Measurements from ENCODE around the gene CD52. TPM values are rescaled to one million over a fixed set of nuclear protein-coding genes. Genes with fewer than 3 reads are reported as not detected.
"Not testable (repeated sequence)": the region's sequence is repeated elsewhere in the genome, so short reads cannot be mapped to it uniquely, and the experiment has no call there.

Gene CD52
- polyA plus RNA-seq, 1 donor: 2.2 TPM

DNA sequence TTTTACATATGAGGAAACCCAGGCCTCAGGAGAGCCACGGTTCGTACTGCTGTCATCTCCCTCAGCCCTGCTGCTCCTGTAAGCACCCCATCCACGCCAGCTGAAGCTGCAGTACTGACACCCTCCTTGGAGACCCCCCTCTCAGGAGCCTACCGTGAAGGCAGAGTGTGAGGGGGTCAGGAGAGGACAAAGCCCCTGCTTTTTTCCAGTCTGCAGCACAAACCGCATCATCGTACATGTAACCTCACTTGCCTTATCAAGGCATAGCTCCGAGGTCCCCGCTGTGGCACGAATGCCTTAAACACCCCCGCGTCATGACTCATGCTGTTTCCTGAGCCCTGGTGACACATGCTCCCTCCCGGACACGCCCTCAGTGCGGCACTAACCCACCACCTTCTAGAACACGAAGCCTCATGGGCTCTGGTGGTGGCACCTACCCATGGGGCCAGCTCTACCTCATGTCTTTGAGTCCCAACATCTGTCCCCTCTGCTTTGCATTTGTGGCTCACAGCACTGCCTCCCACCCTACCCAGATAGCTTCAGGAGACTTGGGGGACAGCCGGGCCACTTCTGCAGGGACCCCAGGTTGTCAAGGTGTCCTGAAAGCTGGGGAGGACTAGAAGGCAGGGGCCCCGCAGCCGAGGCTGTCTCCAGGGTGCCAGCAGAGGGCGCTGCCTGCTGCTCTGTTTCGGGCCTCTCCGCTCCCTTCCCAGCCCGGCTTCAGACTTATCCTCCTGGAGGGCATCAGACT is 33.0 kb upstream of the CD52 start:
- no peak for DNase-seq

DNA sequence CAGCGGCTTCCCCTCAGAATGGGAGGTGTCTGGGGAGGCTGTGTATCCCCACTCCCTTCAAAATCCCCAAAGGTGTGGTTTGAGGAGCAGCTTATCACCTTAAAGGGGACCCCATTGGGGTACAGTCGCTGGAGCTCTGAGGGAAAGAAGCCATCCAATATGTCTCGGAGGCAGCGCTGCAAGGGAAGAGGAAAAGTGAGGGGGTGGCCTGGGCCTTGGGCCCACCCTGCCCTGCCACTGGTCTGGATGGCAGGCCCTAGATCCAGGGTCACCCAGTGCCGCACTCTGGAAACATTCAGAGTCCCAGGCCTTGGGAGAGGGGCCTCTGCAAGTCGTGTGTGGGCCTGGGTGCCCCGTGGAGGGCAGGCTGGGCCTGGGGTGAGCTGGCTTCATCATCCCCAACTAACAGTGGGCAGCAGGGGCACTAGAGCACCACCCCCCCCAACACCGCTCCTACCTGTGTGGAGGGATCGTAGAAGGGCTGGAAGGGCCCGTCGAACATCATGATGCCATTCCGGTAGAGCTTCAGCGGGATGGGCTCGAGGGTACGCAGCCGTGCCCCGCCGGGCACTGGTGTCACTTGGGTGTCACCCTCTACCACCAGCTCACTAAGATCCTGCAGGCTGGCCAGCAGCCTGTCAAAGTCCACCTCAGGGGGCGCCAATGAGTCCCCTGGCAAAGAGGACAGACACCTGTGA is 32.2 kb upstream of the CD52 start:
- DNase-seq: no peak

DNA sequence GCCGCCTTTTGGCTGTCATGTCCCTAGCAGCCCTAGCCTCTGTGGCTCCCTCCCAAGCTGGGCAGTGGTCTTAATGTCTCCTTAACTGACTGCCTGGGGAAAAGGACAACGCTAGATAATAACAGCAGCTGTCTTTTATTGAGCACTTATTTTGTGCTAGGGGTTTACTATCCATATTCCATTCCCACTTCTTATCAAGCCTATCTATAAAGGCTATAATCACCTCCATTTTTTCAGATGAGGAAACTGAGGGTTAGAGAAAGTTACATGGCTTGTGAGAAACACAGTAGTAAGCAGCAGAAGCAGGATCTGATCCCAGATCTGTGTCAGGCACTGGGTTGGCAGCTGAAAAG is 31.7 kb upstream of the CD52 start:
- no peak for DNase-seq

DNA sequence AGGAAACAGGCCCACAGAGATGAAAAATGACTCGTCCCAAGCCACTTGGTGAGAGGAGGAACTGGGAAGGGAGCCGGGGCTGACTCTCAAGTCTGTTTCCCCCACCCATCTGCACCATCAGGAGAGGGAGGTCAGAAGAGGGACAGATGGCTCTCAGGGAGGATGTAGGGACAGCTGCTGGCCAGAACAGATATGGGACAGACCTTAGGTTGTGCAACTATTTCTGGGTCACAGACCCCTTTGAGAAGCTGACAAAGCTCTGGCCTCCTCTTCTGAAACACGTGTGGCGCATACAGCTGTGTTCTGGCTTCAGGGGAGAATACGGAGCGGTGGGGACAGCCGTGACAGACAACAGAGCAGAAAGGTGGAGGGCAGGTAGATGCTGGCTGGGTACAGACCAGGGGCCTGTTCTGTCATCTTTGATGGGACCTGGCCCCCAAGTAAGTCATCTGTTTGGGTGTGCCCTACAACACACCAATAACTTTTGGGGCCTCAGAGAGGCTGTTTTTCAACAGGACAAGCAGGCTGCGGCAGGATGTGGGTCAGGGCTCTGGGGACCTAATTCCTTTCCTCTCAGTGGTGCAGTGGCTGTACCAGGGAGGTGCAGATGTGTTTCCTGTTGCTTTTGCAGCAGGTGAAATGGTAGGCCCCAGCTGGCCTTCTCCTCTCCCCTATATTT is 30.6 kb upstream of the CD52 start:
- no peak for DNase-seq

DNA sequence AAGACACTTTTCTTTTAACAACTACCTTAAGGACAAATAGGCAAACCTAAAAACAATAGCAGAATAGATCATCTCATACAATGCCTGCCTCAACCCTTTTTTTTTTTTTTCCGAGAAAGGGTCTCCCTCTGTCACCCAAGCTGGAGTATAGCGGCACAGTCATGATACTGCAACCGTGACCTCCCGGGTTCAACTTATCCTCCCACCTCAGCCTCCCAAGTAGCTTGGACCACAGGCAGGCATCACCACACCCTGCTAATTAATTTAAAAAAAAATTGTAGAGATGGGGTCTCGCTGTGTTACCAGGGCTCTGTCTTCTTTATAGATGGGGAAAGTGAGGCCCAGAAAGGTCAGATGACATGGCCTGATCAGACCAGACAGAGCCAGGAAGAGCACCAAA is 29.9 kb upstream of the CD52 start:
- DNase-seq: no peak

DNA sequence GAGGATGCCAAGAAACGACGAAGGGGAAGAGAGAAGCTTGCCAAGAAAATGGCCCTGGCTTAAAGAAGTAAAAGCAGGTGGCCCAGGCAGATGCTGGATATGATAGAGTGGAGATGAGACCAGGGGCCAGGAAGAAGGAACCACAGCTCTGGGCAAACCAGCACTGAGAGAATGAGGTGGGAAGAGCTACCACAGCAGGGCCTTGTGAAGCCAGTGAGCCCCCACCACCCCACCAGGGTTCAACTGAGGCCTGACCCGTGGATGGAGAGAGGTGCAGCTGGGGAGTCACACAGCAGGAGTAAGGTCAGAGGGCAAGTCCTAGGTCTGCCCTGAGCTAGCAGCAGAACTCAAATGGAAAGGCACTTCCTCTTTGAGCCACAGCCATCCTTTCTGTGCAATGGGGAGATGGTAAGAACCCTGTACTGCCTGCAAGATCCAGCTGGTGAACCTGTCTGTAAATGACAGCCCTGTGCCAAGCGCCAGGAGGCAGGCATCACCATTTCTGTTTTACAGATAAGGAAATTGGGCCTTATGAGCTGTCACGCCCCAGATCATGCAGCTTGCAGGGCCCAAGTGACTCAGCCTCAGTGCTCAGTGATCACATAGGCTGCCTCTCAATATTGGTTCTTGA is 29.3 kb upstream of the CD52 start:
- DNase-seq: no peak

DNA sequence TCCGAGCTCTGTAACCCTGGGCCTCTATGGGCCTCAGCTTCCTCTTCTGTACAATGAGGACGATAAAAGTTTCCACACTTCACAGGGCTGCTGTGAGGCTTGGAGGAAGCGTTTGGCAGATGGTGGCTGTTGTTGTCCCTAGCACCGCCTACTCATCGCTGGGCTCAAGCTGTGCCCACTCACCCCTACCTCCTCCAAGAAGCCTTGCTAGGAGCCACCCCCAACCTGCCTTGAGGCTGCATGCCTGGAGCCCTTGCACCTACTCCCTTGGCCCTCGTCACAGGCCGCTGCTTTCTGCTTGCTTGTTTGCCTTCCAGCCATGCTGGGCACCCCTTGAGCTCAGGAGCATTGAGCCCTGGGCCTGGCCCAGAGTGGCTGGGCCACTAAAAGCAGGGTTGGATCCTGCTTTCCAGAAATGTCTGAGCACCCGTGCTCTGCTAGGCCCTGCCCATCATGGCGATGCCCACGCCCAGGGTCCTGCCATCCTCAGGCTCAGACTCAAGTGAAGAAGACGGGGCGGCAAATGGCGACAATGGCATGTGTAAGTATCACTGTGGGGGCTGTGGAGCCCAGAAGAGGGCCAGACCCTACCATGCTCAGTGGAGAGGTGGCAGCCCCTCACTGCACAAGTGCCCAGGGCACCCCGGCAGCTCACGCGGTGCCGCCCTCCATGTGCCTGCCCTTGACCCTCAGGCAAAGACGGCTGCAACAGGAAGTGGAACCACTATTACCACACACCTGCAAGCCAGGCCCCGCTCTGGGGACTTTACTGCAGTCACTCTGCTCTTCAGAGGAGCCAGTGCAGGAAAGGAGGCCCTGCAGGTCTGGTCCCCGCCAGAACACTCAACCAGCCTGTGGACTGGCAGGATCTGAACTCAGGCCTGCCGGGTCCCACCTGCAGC is 28.3 kb upstream of the CD52 start:
- DNase-seq: no peak

DNA sequence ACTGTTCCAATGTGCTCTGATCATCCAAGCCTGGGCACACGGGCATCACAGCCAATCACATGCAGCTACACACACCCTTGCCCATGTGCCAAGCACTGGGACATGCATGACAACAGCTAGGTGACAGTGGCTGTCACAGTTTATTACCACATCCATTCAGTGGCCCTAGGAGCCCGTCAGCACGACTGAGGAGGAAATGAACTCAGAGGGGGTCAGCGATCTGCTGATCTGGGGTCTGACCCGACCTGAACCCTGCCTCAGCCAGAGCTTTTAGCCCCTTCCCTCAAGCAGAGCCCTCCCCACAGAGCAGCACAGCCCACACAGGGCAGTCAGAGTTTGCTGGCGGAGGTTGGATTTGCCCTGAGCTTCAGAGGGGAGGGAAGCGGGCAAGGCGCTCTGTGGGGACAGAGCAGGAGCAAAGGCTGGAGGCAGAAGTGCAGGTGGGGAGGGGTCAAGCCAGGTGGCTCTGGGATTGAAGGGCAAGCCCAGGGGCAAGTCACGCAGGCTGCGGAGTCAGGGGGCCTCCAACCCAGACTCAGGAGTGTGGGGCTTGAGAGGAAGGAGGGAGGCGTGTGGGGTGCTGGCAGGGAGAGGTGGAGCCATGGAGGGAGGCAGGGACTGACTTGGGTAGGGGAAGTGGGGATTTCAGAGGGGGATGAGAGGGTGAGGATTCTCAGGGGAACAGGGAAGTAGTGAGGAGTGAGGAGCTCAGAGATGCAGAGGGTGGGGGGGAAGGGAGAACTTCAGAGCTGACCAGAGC is 27.5 kb upstream of the CD52 start:
- no peak for DNase-seq

DNA sequence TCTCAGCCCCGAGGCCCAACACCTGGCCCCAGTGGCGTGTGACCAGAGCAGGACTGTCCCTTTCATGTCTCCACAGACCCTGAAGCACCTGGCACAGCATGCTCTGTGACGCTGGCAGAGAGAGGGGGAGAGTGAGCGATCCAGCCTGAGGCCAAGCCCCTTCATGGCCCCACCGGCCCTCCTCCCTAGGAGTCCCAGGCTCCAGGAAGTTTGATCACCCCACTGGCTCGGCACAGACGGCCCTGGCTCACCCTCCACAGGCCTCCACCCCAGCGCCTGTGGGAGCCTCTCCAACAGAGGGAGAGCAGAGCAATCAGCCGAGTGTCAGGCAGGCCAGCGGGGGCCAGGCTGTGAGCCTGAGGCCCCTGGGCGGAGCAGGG is 26.9 kb upstream of the CD52 start:
- DNase-seq: no peak

DNA sequence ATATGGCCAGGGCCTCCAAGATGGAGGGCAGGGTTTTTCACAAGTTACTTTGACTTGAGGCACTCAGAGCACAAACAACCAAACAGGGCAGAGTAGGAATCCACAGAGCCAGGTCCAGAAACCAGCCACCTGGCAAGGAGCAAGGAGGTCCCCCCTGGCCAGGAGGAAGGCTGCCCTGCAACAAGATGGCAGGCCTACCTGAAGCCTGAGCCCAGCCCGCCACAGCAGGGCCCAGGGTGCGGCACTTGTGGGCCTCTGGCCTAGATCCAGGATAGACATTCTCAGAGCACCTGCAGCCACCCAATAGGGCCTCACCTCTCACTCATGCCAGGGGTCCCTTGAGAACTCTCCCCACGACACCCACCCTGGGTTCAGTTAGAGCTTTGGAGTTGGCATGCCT is 26.3 kb upstream of the CD52 start:
- no peak for DNase-seq

DNA sequence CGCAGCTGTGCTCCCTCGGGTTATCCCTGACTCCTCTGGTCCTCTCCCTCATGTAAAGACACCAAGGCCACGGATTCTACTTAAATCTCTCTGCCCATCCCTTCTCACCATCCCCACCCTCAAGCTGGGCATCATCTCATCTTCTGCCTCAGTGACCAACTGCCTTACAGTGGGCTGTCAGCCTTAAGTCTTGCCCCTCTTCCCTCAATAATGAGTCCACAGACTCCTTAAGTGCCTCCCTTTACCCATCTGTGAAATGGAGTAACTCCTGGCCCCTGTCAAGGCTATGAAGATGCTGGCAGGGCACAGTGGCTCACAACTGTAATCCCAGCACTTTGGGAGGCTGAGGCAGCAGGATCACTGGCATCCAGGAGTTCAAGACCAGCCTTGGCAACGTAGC is 25.8 kb upstream of the CD52 start:
- no peak for DNase-seq

DNA sequence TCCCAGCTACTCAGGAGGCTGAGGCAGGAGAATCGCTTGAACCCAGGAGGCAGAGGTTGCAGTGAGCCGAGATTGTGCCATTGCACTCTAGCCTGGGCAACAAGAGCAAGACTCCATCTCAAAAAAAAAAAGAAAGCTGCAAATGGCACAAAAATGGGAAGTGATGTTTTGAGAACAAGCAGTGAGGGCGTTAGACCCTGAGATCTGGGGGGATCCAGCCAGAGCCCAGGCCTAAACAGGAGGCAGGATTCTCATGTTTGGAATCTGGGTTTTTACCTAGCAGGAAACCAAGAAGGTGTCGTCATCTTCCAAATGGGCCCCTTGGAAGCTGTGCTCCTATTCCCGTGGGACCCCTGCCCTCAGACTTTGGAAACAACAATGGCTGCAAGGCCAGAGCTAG is 25.0 kb upstream of the CD52 start:
- not testable (repeated sequence) for DNase-seq

DNA sequence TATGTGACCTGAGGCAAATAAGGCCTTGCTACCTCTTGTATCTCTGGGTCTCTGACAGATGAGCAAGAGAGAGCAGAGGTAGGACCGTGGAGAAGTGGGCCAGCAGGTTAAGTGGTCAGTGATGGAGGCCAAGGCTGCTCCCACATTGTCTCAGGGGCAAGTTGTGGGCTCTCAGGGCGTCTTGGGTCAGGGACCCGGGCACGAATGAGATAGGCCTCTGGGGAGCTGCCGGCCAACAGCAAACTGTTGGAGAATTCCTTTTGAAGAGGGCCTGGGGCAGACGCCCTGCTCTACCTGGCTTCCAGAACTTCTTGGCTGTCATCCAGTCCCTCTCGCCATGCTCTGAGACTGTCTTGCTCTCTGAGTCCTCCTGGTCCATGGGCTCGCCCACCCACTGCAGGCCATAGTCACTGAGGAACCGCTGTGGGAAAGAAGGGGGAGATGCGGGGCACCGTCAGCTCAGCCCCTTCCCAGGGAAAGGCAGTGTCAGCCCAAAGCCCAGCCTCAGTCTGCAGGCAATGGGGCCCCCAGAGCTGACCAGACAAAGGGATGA is 23.8 kb upstream of the CD52 start:
- no peak for DNase-seq

DNA sequence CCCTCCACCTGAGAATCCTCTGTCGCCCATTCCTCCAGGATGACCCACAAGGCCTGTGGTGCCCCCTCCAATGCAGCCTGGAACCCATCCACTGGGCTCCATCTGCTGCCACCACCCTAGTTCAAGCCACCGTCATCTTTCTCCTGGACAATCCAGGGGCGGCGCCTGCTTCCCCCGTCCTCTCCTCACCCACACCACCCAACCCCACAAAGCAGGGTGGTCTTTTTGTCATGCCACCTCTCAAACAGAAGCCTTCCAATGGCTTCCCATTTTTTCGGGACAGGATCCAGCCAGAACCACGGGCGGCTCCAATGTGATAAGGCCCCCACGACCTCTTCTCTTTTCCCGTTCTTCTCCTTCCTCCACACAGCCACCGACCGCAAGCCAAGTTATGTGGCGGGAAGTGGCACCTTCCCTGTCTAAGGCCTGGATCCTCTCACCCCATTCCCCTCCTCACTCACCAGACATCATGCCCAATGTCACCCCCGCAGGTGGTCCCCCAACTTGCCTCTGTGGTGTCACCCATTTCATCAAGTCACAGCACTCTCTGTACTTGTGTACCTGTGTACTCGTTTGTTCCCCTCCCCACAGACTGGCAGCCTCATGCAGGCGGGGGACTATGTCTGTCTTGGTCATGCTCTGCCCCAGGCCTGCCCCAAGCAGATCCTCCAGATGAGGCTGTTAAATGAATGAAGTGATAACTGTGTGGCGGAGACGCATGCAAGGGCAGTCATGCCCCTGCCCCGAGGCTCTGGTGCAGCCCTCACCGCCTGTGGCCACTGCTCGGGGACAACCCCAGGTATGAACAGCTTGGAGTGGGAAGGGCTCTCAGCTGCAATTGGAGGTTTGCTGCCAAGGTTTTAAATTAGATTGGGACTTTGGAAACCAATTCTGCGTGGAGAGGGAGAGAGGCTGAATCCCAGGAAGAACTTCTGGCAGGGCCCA is 22.3 kb upstream of the CD52 start:
- no peak for DNase-seq

DNA sequence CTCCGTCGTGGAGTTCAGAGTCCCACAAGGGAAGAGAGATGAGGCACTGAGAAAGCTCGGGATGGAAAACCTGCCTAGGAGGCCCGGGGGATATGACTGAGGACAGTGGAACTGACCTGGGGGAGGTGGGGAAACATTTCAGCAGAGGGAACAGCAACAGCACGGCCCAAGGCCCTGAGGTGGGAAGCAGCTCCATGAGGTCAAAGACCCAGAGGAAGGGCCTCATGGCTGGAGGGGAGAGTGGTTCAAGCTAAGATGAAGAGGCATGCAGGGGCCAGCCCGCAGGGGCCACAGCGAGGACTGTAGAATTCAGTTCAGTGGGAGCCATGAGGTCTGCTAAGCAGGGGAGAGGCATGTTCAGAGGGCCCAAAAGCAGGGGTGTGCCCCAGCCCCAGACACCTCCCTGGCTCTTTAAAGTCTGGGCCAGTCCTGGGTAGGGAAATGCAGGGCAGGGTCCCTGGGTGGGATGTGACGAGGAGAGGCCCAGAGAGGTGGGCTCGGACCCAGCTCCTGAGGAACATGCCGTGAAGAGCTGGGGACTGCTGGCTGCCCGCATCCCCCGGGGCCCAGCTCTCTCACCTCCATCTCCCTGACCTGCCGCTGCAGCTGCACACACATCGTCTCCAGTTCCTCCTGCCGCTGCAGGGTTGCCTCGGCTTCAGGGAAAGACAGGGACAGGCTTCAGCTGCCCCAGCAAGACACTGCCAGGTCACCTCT is 21.3 kb upstream of the CD52 start:
- no peak for DNase-seq

DNA sequence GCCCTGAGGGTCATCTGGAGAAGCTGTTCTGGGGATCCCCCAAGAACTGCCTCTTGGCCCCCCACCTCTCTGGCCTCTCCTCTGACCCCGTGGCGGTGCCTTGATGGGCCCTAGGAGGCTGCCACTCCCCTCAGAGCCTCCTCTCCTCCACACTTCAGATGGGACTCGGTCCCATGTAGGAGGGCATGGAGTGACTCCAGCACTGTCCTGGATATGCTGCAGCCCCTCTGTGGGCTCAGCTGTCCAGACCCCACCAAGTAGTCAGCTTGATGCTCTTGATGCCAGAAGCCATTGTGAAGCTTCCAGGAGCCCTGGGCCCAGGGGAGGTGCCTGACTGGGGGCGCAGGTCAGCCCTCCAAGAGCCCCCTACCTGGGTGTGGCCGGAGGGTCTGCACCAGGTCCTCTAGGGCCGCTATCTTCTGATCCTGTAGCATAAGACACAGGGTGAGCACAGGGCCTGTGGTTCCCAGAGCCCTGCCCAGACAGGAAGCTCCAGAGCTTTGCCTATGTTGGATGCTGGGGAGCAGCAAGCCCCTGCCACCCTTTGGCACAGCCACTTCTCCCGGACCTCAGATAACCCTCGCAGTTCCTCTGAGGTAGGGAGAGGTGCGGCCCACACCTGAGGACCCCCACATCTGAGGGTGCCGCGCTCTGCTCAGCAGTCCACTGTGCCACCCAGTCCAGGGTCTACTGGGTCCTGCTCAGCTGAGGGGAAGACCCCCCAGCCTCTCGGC is 20.5 kb upstream of the CD52 start:
- no peak for DNase-seq

DNA sequence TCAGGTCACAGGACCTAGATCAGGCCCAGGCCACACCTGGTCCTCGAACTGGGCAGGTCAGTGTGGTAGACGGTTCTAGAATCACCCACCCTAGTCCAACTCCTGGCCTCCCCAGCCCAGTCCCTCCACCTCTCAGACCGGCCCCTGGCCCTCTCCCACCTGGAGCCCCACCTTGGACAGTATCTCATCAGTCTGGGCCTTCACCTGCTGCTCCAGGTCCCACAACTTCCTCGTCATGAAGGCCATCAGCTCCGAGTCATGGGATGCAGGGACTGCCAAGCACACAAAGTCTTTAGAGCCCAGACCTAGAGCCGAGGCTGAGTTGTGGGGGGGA is 20.0 kb upstream of the CD52 start:
- DNase-seq: no peak

DNA sequence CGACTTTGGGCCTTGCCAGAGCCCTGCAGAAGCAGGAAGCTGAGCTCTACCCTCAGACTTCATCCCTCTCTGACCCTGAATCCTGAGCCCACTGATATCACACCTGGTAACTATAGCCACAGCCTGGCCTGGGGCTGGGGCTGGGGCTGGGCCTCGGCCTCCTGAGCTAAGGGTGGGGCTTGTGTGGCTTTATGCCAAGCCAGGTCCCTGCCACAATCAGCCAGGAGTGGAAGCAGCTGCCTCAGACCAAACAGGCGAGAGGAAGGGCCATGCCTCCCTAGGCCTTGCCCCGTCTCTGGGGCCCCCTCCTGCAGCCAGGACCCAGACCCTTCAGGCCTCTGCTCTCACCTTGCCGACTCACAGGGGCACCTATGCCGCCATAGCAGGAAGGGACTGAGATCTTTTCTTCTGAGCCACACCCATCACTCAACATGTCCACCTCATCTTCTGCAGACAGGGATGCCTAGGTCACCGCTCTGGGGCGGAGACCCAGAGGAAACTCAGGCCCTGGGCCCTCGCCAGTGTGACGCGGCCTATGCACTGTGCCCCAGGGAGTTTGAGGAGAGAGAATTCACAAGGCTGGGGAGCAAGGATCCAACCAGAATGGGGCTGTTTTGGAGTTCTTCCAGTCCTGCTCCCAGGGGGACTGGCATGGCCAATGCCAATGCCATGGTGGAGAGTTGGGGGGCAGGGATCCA is 17.0 kb upstream of the CD52 start:
- no peak for DNase-seq
